SK-N-SH treated with all-trans-retinoic acid at 6 μM for 48 hours (cell line): ENCODE results near the gene IGF2R.

Source experiments
- ATAC-seq: fragments of 200-7000 bp; cut with Tn5 transposase; 3 replicates; pipeline ENCODE4 v1.9.1; 2020; ENCODE audit warnings: mild to moderate bottlenecking, moderate library complexity
- ARNTL ChIP-seq: fragments of 450-650 bp; formaldehyde crosslinking; IDR thresholded peaks from 2 replicates; pipeline ENCODE4 v1.5.0; 2020; ENCODE audit warnings: low read depth, mild to moderate bottlenecking, moderate library complexity, borderline replicate concordance
- BACH2 ChIP-seq: fragments of 250-450 bp; sonication (Bioruptor Pico); IDR thresholded peaks from 2 replicates; pipeline ENCODE4 v1.9.0; 2021; ENCODE audit warnings: mild to moderate bottlenecking, borderline replicate concordance
- CREB5 ChIP-seq: fragments of 250-450 bp; sonication (Bioruptor Pico); IDR thresholded peaks from 2 replicates; pipeline ENCODE4 v1.5.1; 2020; ENCODE audit warnings: low read depth, mild to moderate bottlenecking, moderate library complexity
- CSDC2 ChIP-seq: fragments of 250-450 bp; sonication (Bioruptor Pico); IDR thresholded peaks from 2 replicates; pipeline ENCODE4 v1.5.0; 2020; ENCODE audit warnings: mild to moderate bottlenecking, moderate library complexity
- CSRNP3 ChIP-seq: fragments of 250-450 bp; sonication (Bioruptor Pico); IDR thresholded peaks from 2 replicates; pipeline ENCODE4 v1.5.1; 2021; ENCODE audit warnings: mild to moderate bottlenecking, moderate library complexity
- ESRRG ChIP-seq: fragments of 250-450 bp; sonication (Bioruptor Pico); IDR thresholded peaks from 2 replicates; pipeline ENCODE4 v1.6.1; 2021; ENCODE audit warnings: mild to moderate bottlenecking
- GLIS3 ChIP-seq: fragments of 250-450 bp; sonication (Bioruptor Pico); IDR thresholded peaks from 2 replicates; pipeline ENCODE4 v1.5.0; 2020; ENCODE audit warnings: mild to moderate bottlenecking, moderate library complexity
- ISL1 ChIP-seq: fragments of 250-450 bp; sonication (Bioruptor Pico); IDR thresholded peaks from 2 replicates; pipeline ENCODE4 v2.1.2; 2022; ENCODE audit warnings: mild to moderate bottlenecking, moderate library complexity
- POU6F1 ChIP-seq: fragments of 250-450 bp; sonication (Bioruptor Pico); IDR thresholded peaks from 2 replicates; pipeline ENCODE4 v1.8.0; 2021; ENCODE audit warnings: low read depth, mild to moderate bottlenecking, moderate library complexity, borderline replicate concordance
- PPARA ChIP-seq: fragments of 250-450 bp; sonication (Bioruptor Pico); IDR thresholded peaks from 2 replicates; pipeline ENCODE4 v1.5.0; 2020; ENCODE audit warnings: mild to moderate bottlenecking, borderline replicate concordance
- RARB ChIP-seq: fragments of 250-450 bp; sonication (Bioruptor Pico); IDR thresholded peaks from 2 replicates; pipeline ENCODE4 v1.8.0; 2021; ENCODE audit warnings: mild to moderate bottlenecking, moderate library complexity
- SNAI2 ChIP-seq: fragments of 250-450 bp; sonication (Bioruptor Pico); IDR thresholded peaks from 2 replicates; pipeline ENCODE4 v1.5.0; 2020; ENCODE audit warnings: mild to moderate bottlenecking, moderate library complexity
- TOX ChIP-seq: fragments of 250-450 bp; sonication (Bioruptor Pico); IDR thresholded peaks from 2 replicates; pipeline ENCODE4 v1.8.0; 2021; ENCODE audit warnings: mild to moderate bottlenecking, moderate library complexity, borderline replicate concordance
- TSHZ2 ChIP-seq: fragments of 250-450 bp; sonication (Bioruptor Pico); IDR thresholded peaks from 2 replicates; pipeline ENCODE4 v1.5.0; 2020; ENCODE audit warnings: mild to moderate bottlenecking, moderate library complexity
- ZFP3 ChIP-seq: fragments of 250-450 bp; sonication (Bioruptor Pico); IDR thresholded peaks from 2 replicates; pipeline ENCODE4 v1.5.0; 2020; ENCODE audit warnings: mild to moderate bottlenecking, moderate library complexity
- ZFP30 ChIP-seq: fragments of 450-650 bp; formaldehyde crosslinking; IDR thresholded peaks from 2 replicates; pipeline ENCODE4 v1.5.0; 2022; ENCODE audit warnings: mild to moderate bottlenecking, moderate library complexity
- ZNF565 ChIP-seq: fragments of 450-650 bp; formaldehyde crosslinking; conservative IDR thresholded peaks from 2 replicates; pipeline ENCODE4 v1.5.0; 2020; ENCODE audit warnings: low read depth, mild to moderate bottlenecking, moderate library complexity
- ZNF8 ChIP-seq: fragments of 450-650 bp; formaldehyde crosslinking; IDR thresholded peaks from 2 replicates; pipeline ENCODE4 v1.5.0; 2020; ENCODE audit warnings: mild to moderate bottlenecking, moderate library complexity

The IGF2R gene

GRCh38 chr6:160070831-160071230 lies 101.9 kb downstream of the IGF2R start:
- TF ChIP-seq GLIS3 (CRISPR knock-in tag) (no peak), CSRNP3 (CRISPR knock-in tag) (no peak), TSHZ2 (CRISPR knock-in tag) (no peak), PPARA (CRISPR knock-in tag) (no peak), ZFP3 (CRISPR knock-in tag) (no peak), BACH2 (CRISPR knock-in tag) (no peak), ISL1 (CRISPR knock-in tag) (no peak), ESRRG (CRISPR knock-in tag) (no peak), ZNF565 (CRISPR knock-in tag) (no peak), CREB5 (CRISPR knock-in tag) (no peak), SNAI2 (CRISPR knock-in tag) (no peak), ZNF8 (CRISPR knock-in tag) (no peak), ZFP30 (CRISPR knock-in tag) (no peak), CSDC2 (CRISPR knock-in tag) (no peak), ARNTL (CRISPR knock-in tag) (no peak), POU6F1 (CRISPR knock-in tag) (no peak), TOX (no peak)
- ATAC-seq: no peak

GRCh38 chr6:160071805-160072690 lies 103.2 kb downstream of the IGF2R start:
- TF ChIP-seq ZNF8 (CRISPR knock-in tag): no peak
- no peak for TF ChIP-seq RARB (CRISPR knock-in tag)
- no peak for TF ChIP-seq ZFP30 (CRISPR knock-in tag)
- TF ChIP-seq ESRRG (CRISPR knock-in tag): no peak
- TF ChIP-seq CSDC2 (CRISPR knock-in tag): no peak
- TF ChIP-seq, all 23 proteins: peak for 0
- ATAC-seq: peak; percentile 55

GRCh38 chr6:160073272-160073671 lies 104.4 kb downstream of the IGF2R start:
- no peak for ATAC-seq
- TF ChIP-seq ZFP3 (CRISPR knock-in tag) (no peak), ARNTL (CRISPR knock-in tag) (no peak), POU6F1 (CRISPR knock-in tag) (no peak), ZNF8 (CRISPR knock-in tag) (no peak)
